ENCODE data around the gene TRIM72. TPM values are rescaled to one million over a fixed set of nuclear protein-coding genes. Genes with fewer than 3 reads are reported as not detected.
A peak's percentile ranks its signal among the peaks of the same experiment; 100 is the strongest.

Gene TRIM72
- total RNA-seq, 1 experiment from 2014 or later: 0.08 TPM

DNA sequence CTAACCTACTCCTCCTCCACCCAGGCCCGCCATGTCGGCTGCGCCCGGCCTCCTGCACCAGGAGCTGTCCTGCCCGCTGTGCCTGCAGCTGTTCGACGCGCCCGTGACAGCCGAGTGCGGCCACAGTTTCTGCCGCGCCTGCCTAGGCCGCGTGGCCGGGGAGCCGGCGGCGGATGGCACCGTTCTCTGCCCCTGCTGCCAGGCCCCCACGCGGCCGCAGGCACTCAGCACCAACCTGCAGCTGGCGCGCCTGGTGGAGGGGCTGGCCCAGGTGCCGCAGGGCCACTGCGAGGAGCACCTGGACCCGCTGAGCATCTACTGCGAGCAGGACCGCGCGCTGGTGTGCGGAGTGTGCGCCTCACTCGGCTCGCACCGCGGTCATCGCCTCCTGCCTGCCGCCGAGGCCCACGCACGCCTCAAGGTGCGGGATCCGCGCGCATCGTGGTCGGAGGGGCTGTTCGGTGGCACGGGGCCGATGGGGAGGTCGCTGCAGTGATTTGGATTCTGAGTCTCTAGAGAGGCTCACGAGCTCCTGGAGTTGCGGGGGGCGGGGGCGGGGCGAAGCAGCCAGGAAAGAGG is 878 bp downstream of the TRIM72 start:
- ATAC-seq (no peak), DNase-seq (ENCODE audit: low read depth, low spot score) (no peak)
- BruUV-seq (replicated peaks): no TSS peak
- H3K27ac ChIP-seq (ENCODE audit: low read length): no peak overlapping the region
- ChIA-PET CTCF (interaction anchor here (0.5 to 0.6 kb wide), 3 partner anchors 45 to 652 kb away, joined by 3 to 7 read pairs (median 3); no protein-coding TSS in a partner anchor), POLR2A (no interaction called here)
- in situ Hi-C loops (cut with HindIII; ENCODE audit: low pct_unique_long_range_greater_than_20kb, low sequenced_read_pairs): no loop called here
- H3K4me1 ChIP-seq (ENCODE audit: control insufficient read depth, insufficient read depth, low read length): peaks cover 7% of the 10 kb centered on the region; the same call in 1 of the 2 replicates
- H3K36me3 ChIP-seq (ENCODE audit: control insufficient read depth, insufficient read depth, low read length): no peaks in the 10 kb centered on the region; the same call in 1 of the 2 replicates
- H3K9me3 ChIP-seq (ENCODE audit: control insufficient read depth, insufficient read depth, low read depth, low read length): no peaks in the 10 kb centered on the region
- TF ChIP-seq, protein P1, sequence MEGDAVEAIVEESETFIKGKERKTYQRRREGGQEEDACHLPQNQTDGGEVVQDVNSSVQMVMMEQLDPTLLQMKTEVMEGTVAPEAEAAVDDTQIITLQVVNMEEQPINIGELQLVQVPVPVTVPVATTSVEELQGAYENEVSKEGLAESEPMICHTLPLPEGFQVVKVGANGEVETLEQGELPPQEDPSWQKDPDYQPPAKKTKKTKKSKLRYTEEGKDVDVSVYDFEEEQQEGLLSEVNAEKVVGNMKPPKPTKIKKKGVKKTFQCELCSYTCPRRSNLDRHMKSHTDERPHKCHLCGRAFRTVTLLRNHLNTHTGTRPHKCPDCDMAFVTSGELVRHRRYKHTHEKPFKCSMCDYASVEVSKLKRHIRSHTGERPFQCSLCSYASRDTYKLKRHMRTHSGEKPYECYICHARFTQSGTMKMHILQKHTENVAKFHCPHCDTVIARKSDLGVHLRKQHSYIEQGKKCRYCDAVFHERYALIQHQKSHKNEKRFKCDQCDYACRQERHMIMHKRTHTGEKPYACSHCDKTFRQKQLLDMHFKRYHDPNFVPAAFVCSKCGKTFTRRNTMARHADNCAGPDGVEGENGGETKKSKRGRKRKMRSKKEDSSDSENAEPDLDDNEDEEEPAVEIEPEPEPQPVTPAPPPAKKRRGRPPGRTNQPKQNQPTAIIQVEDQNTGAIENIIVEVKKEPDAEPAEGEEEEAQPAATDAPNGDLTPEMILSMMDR (IDR thresholded peaks at IDR 0.05): no peak
- no peak overlapping the region; a peak in 1 of 4 replicates for H3K4me3 ChIP-seq (ENCODE audit: low read depth in 2 of 2, low read length in 2 of 2)
- intact Hi-C loops (cut with micrococcal nuclease; ENCODE audit: unreplicated experiment): loop anchor here (10.0 kb wide), 1 partner anchor 70 kb away; no protein-coding TSS in a partner anchor
- H3K27me3 ChIP-seq (ENCODE audit: control insufficient read depth, insufficient read depth, low read length): no peaks in the 10 kb centered on the region

- intact Hi-C loops (cut with micrococcal nuclease; ENCODE audit: unreplicated experiment) (loop anchor here (10.0 kb wide), 1 partner anchor 69 kb away; no protein-coding TSS in a partner anchor), in situ Hi-C loops (cut with HindIII; ENCODE audit: low pct_unique_long_range_greater_than_20kb, low sequenced_read_pairs) (no loop called here)
- ATAC-seq: peak; percentile 93
- Histone ChIP-seq H3K27me3 (ENCODE audit: control insufficient read depth, insufficient read depth, low read length) (no peaks in the 10 kb centered on the region), H3K4me1 (ENCODE audit: control insufficient read depth, insufficient read depth, low read length) (peaks cover 7% of the 10 kb centered on the region; the same call in 1 of the 2 replicates), H3K36me3 (ENCODE audit: control insufficient read depth, insufficient read depth, low read length) (no peaks in the 10 kb centered on the region; the same call in 1 of the 2 replicates), H3K4me3 (ENCODE audit: low read depth in 2 of 2, low read length in 2 of 2) (peak overlapping the region; percentile 45 to 53), H3K9me3 (ENCODE audit: control insufficient read depth, insufficient read depth, low read depth, low read length) (no peaks in the 10 kb centered on the region), H3K27ac (ENCODE audit: low read length) (no peak overlapping the region)
- no TSS peak for BruUV-seq (replicated peaks)
- TF ChIP-seq SIN3A (IDR thresholded peaks at IDR 0.05; ENCODE audit: borderline replicate concordance, insufficient read depth, low read depth, low read length): no peak
- CTCF ChIA-PET: interaction anchor here (0.5 to 0.6 kb wide), 4 partner anchors 14 to 651 kb away, joined by 3 to 7 read pairs (median 3); no protein-coding TSS in a partner anchor
- DNase-seq (ENCODE audit: low read depth, low spot score): no peak
- POLR2A ChIA-PET: interaction anchor here (0.5 to 0.7 kb wide), 3 partner anchors 122 to 266 kb away, joined by 3 to 4 read pairs (median 4); no protein-coding TSS in a partner anchor
Measured at GRCh38 chr16:31215287-31216162, 1.6 kb downstream of the TRIM72 start.

GRCh38 chr16:31216422-31217135 is 2.7 kb downstream of the TRIM72 start, which contains the start of gene PYDC1:
TSS of gene PYDC1 (minus strand) at chr16:31217135. CDS start at chr16:31217028, 107 bp downstream.
- H3K9me3 ChIP-seq (ENCODE audit: control insufficient read depth, insufficient read depth, low read depth, low read length): no peaks in the 10 kb centered on the region
- H3K4me1 ChIP-seq (ENCODE audit: control insufficient read depth, insufficient read depth, low read length): peaks cover 7% of the 10 kb centered on the region; the same call in 1 of the 2 replicates
- ChIA-PET CTCF (interaction anchor here (0.6 kb wide), 1 partner anchor 15 kb away, joined by 3 read pairs; no protein-coding TSS in a partner anchor), POLR2A (interaction anchor here (0.5 to 0.7 kb wide), 5 partner anchors 123 to 267 kb away, joined by 3 to 4 read pairs (median 4); no protein-coding TSS in a partner anchor)
- no peak within 1 kb of the TSS for H3K27ac ChIP-seq (ENCODE audit: low read length)
- no peaks in the 10 kb centered on the region; the same call in 1 of the 2 replicates for H3K36me3 ChIP-seq (ENCODE audit: control insufficient read depth, insufficient read depth, low read length)
- intact Hi-C loops (cut with micrococcal nuclease; ENCODE audit: unreplicated experiment): loop anchor here (10.0 kb wide), 1 partner anchor 68 kb away; no protein-coding TSS in a partner anchor
- H3K27me3 ChIP-seq (ENCODE audit: control insufficient read depth, insufficient read depth, low read length): no peaks in the 10 kb centered on the region
- in situ Hi-C loops (cut with HindIII; ENCODE audit: low pct_unique_long_range_greater_than_20kb, low sequenced_read_pairs): no loop called here
- DNase-seq (ENCODE audit: low read depth, low spot score) (no peak), ATAC-seq (peak; percentile 23; the same call in 1 of the 2 replicates)
- TF ChIP-seq, protein P2, sequence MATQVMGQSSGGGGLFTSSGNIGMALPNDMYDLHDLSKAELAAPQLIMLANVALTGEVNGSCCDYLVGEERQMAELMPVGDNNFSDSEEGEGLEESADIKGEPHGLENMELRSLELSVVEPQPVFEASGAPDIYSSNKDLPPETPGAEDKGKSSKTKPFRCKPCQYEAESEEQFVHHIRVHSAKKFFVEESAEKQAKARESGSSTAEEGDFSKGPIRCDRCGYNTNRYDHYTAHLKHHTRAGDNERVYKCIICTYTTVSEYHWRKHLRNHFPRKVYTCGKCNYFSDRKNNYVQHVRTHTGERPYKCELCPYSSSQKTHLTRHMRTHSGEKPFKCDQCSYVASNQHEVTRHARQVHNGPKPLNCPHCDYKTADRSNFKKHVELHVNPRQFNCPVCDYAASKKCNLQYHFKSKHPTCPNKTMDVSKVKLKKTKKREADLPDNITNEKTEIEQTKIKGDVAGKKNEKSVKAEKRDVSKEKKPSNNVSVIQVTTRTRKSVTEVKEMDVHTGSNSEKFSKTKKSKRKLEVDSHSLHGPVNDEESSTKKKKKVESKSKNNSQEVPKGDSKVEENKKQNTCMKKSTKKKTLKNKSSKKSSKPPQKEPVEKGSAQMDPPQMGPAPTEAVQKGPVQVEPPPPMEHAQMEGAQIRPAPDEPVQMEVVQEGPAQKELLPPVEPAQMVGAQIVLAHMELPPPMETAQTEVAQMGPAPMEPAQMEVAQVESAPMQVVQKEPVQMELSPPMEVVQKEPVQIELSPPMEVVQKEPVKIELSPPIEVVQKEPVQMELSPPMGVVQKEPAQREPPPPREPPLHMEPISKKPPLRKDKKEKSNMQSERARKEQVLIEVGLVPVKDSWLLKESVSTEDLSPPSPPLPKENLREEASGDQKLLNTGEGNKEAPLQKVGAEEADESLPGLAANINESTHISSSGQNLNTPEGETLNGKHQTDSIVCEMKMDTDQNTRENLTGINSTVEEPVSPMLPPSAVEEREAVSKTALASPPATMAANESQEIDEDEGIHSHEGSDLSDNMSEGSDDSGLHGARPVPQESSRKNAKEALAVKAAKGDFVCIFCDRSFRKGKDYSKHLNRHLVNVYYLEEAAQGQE (IDR thresholded peaks at IDR 0.05; ENCODE audit: insufficient read depth in 1 of 2, low read depth in 2 of 2, low read length in 1 of 2): no peak
- TF ChIP-seq, protein P1 (IDR thresholded peaks at IDR 0.05): no peak
- TF ChIP-seq TCF7L2 (IDR thresholded peaks at IDR 0.05; ENCODE audit: low read depth, low read length) (no peak), SIN3A (IDR thresholded peaks at IDR 0.05; ENCODE audit: borderline replicate concordance, insufficient read depth, low read depth, low read length) (no peak), POLR2AphosphoS5 (IDR thresholded peaks at IDR 0.05; ENCODE audit: low read depth, low read length) (no peak)
- peak within 1 kb of the TSS; percentile 45 to 53; a peak in 3 of 4 replicates for H3K4me3 ChIP-seq (ENCODE audit: low read depth in 2 of 2, low read length in 2 of 2)
- BruUV-seq (replicated peaks): no TSS peak
